Stimulated activated CD4-positive, alpha-beta T cell treated with anti-CD3 and anti-CD28 coated beads, Interleukin-12 subunit alpha, Interleukin-12 subunit beta, amount 100 ng/mL, for 48 hours (primary cell): Measurements from ENCODE around the gene RNFT1.
A peak's percentile ranks its signal among the peaks of the same experiment; 100 is the strongest.
"Not testable (repeated sequence)": the region's sequence is repeated elsewhere in the genome, so short reads cannot be mapped to it uniquely, and the experiment has no call there.

ENCODE experiments used
- DNase-seq, 3 donors: peaks; one replicate each; pipeline ENCODE4 v3.0.0-alpha.2; 2020; ENCODE audit warnings: low read depth in 2 of 3, low spot score in 1 of 3

Gene RNFT1

GRCh38 chr17:59930121-59930520 is 34.4 kb downstream of the RNFT1 start:
- DNase-seq: not testable (repeated sequence)

GRCh38 chr17:59920637-59921036 is 43.9 kb downstream of the RNFT1 start:
- DNase-seq: not testable (repeated sequence)

- DNase-seq: no peak
These were observed 48.1 kb downstream of the RNFT1 start for GRCh38 chr17:59916446-59916845.

- DNase-seq: peak in 1 of 3 donors; percentile 40
These were observed 50.2 kb downstream of the RNFT1 start for GRCh38 chr17:59914274-59914854.

- no peak for DNase-seq
These were observed 57.1 kb downstream of the RNFT1 start for GRCh38 chr17:59907467-59907866.

GRCh38 chr17:59903455-59903854 is 61.1 kb downstream of the RNFT1 start:
- no peak for DNase-seq
